NCI-H1092 (cell line): ENCODE data around the gene PRKG2.
A peak's percentile ranks its signal among the peaks of the same experiment; 100 is the strongest.
"Not testable (repeated sequence)": the region's sequence is repeated elsewhere in the genome, so short reads cannot be mapped to it uniquely, and the experiment has no call there.

Source experiments
- DNase-seq: peaks from one replicate; lab custom pipeline; 2025; lab: John Stamatoyannopoulos, UW

PRKG2 gene, protein sequence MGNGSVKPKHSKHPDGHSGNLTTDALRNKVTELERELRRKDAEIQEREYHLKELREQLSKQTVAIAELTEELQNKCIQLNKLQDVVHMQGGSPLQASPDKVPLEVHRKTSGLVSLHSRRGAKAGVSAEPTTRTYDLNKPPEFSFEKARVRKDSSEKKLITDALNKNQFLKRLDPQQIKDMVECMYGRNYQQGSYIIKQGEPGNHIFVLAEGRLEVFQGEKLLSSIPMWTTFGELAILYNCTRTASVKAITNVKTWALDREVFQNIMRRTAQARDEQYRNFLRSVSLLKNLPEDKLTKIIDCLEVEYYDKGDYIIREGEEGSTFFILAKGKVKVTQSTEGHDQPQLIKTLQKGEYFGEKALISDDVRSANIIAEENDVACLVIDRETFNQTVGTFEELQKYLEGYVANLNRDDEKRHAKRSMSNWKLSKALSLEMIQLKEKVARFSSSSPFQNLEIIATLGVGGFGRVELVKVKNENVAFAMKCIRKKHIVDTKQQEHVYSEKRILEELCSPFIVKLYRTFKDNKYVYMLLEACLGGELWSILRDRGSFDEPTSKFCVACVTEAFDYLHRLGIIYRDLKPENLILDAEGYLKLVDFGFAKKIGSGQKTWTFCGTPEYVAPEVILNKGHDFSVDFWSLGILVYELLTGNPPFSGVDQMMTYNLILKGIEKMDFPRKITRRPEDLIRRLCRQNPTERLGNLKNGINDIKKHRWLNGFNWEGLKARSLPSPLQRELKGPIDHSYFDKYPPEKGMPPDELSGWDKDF

DNA sequence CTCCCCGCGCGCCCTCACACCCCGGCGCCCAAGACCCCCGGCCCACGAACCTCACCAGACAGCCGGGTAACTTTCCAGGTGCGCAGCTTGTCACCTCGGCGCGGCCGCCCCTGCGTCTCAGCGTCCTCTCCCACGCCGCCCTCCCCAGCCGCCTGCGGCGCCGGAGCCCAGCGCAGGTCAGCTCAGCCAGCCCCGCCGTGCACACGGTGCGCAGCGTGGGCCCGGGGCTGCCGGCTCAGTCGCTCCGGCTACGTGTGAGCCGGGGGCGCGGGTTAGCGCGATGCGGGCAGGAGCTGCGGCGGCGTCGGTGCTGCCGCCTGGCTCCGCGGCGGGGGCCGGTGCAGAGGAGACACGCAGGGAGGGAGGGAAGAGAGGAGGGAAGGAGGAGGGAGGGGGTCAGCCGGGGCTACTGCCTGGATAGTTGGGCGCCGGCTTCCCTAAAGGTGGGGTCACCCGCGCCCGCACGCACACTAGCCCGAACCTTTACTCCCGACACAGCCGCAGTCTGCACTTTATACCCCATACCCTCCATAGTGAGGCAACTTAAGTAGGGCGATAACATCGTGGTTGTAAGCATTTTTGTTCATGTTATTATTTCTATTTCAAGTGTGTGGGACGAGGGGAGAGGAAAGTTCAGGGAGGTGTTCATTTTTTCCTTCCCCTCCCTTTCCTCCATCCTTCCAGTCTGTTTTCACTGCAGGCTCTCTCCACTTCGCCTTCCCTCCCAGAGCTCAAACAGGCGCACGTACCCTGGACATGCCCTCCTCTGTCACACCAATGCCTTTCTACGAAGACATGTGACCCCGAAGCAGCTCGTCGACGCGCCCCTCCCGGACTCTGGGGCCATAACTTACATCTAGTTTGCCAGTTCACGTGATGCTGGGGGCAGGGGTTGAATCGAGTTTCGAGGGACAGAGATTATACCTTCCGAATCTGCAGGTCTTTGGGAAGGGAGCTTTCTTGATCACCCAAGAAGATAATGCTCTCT lies at the start of gene PRKG2:
Gene PRKG2 (minus strand): TSS at position 342 of the 988 bp plus-strand sequence. CDS start 10,175 bp downstream, outside the sequence.
- DNase-seq, result peak; percentile 16

DNA sequence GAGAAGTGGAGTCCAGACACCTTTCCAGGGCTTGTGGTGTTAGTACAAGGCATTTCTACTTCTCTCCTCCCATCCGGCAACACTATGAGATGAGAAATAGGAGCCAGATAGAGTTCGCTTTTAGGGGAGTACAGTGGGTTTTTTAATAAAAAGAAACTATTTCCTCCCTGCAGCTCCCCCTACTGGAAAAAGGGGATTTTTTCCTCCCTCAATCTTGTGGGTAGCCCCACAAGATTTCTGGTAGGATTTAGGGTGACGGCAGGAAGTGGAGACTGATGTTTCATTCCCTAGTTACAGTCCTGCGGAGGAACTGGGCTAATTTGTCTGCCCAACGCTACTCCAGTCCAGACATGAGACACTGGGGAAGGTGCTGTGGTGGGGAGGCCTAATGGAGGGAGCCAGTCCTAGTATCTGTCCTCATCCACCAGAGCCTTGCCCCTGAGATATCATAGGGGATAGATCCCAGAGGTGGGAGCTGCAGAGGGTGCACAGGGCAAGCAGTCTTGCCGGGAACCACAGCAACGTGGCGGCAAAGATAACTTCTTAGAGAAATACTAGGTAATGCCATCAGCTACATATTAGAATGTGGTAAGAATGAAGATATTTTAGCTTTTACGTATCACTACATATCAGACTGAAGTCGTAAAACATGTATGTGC lies 45.5 kb upstream of the PRKG2 start:
- no peak for DNase-seq

DNA sequence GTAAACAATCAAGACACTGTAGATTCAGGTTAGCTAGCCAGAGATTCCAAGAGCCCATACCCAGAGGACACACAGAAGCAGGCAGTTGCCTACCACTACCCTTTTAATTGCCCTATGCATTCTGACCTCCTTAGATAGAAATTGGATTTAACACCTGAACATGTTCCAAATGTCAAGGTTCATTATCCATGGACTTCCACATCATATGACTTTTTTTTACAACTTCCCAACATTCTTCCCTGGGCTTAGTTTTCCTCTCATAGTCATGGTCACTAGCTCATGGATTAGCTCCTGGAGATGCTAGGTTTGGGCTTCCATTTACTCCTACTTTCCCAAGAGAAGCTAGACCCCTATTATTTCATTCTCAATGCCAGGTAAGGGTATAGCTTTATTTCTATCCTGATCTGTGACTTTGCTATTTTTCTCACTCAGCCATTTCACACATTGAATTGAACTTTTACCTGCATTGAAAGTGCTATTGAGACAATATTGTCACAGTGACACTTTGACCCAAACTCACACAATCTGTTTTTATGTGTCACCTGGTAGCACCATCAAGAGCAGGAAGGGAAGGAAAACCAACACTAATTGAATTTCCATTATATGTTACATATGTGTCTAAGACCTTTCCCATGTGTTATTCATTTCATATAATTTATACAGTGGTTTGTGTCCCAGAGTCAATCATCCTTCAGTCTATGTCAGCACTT lies 44.0 kb upstream of the PRKG2 start:
- DNase-seq, result no peak

DNA sequence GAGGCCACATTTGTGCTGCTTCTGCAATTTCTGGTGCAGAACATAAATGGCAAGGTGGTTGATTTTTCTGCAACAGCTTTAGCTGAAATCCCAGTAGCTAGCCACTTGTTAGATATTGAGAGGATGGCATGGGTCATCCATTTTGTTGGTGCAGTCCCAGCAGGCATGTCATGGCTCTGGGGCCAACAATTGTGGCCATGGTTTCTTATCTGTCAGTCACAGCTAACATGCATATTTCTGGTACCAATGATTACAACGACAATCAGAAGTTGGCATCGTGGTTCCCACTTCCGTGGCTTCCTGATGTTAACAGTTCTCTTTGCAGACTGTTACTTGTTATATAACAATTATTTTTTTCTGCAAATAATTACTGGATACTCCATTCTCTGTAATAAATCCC lies 42.8 kb upstream of the PRKG2 start:
- DNase-seq, result no peak

DNA sequence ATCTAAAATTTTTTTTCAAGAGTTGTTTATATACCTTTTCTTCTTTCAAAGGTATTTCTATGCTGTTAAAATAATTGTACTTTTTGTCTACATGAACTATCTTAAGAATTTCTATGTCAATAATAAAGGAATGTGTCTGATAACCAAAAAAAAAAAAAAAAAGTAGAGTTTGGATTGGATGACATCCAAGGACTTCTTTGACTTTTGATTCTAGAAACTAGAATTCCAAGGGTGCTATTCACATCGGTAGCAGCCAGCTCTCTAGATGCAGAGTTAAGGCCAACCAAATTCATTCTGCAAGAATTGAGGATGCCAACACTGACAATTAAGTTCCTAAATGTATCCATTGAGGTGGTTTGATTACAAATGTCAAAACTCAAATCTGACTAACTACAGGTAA lies 42.0 kb upstream of the PRKG2 start:
- DNase-seq, result no peak

DNA sequence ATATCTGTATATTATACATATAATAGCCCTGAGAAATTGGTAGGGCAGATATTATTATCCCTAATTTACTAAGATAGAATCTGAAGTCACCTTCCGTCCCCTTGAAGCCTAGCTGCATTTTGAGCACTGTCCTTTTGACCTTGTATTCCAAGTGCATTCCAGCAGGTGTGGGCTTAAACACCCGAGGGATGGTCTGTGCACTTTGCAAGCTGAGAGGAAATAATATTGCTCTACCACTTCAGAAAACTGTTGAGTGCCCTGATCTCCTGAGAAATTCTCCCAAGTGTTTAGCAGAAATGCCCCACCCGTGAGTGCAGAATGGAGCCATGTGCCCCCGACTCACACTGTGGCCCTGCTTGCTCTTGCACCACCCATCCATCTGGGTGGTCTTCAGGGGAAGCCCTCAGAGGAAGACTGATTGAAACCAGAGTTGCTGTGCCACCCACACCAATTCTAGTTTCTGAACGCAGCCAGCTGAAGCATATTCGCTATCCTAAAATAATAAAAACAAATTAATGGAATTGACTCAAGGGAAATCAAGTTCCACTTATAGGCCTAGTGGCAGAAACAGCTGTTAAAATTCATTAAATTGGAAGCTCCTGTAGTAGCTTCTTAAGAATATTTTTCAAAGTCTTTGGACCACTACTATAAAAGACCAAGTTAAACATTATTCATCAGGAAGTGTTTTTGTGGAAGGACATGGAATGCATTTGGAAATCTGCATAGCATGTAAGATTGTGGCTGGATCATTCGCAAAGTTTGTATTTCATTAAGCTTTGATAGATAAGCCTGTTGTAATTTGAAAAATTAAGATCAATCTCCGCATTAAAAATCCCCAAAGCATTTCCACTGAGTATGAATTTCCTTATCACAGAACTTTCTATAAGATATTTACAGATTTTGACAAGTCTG lies 41.3 kb upstream of the PRKG2 start:
- DNase-seq, result no peak

DNA sequence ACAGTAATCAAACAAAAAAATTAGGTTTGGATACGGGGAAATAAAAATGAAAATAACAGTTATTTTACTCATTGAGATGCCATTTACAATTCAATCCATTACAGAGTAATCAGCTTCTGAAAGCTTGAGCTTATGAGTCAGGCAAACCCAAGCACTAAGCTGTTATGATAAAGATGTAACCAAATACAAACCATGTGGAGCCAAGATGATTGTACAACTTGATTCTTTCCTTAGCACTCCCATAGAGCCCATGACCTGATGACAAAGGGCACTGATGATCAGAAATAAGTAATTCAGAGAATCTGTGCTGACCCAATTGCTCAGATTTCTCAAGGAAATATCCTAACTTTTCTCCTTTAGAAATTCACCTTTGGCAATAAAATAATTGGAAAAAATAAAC lies 40.5 kb upstream of the PRKG2 start:
- no peak for DNase-seq

DNA sequence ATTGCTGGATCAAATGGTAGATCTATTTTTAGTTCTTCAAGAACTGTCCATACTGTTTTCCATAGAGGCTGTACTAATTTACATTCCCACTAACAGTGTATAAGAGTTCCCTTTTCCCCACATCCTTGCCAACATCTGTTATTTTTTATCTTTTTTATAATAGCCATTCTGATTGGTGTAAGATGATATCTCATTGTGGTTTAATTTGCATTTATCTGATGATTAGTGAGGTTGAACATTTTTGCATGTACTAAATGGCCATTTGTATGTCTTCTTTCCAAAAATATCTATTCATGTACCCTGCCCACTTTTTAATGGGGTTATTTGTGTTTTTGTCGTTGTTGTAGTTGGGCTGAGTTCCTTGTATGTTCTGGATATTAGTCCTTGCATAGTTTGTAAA lies 35.4 kb upstream of the PRKG2 start:
- DNase-seq, result no peak

DNA sequence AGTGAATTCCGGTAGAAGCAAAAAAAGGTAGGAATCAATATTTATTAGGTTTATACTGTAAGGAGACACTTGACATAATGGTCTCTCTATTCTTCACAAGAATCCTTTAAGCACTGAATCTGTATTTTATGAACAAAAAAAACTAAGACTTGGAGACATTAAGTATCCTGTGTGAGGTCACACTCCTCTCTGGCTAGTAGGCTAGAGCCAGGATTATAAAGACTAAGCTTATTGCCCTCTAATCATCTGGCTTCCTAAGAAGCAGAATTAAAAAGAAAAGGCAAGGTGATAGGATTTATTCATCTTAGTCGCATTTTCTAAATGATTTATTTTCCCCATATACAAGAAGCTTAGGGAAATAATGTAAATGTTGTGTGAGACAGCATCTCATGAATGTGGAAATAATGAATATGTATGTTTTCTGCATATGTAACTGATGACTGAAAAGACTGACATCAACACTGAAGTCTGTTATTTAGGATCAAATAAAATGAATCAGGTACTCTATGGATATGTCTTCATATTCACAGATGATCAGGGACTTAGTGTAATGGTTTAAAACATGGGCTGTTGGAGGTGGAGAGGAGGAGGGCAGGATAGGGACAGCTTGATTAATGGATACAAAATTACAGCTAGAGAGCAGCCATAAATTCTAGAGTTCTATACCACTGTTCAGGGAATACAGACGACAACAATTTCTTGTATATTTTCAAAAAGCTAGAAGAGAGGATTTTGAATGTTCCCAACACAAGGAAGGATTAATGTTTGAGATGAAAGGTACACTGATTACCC lies 30.4 kb upstream of the PRKG2 start:
- DNase-seq, result no peak

DNA sequence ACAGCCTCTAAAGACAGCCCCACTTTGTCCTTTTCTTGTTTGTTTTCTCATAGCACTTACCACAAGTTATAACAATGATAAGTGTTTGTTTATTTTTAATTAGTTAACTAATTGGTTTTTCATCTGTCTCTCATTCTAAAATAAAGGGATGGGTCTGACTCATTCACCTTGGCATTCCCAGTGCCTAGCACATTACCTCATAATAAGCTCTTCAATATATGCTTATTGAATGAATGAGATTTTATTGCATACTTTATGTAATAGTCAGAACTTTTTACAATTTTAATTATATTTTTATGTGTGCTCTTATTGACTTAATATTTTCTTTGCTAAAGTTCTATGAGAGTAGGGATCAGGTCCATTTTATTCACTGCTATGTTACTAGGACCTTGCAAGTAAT lies 22.8 kb upstream of the PRKG2 start:
- no peak for DNase-seq

DNA sequence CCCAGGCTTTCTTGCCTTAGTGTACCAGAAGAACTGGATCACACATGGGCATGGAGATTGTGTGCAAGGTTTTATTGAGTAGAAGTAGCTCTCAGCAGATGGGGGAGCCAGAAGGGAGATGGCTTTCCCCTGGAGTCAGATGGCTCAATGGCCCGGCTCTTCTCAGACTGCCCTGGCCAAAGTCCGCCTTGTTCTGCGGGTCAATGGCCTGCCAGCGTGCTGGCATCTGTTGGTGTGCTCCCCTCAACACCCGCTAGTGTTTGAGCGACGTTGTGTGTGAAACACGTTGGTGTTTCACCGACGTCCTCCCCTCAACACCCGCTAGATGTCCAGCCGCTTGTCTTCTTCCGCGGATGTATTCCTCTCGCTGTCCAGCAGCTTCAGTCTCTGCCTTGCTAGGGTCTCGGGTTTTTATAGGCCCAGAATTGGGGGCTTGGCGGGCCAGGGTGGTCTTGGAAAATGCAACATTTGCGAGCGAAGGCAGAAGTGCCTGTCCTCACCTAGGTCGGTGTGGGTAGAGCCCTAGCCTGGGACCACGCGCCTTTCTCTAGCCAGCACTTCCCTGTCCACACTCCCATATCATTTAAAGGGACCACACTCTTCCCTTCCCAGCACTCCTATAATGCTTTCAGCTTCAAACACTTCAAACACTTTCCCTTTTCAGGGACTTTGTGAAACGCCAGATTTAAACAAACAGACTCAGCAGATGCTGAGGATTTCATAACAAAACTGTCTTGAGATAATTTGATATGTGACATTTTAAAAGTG lies 21.1 kb upstream of the PRKG2 start:
- no peak for DNase-seq

DNA sequence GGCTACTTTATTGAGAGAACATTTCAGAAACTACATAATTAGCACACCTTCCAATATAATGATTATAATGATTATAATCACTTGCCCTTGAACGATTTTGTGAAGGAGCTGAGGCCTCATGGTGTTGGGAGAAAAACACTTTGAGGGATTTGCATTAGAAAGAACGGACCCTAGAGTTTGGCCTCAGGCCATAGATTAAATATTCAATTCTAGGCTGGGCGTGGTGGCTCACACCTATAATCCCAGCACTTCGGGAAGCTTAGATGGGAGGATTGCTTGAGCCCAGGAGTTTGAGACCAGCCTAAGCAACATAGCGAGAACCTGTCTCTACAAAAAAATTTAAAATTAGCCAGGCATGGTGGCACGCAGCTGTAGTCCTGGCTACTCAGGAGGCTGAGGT lies 12.9 kb upstream of the PRKG2 start:
- DNase-seq, result no peak

DNA sequence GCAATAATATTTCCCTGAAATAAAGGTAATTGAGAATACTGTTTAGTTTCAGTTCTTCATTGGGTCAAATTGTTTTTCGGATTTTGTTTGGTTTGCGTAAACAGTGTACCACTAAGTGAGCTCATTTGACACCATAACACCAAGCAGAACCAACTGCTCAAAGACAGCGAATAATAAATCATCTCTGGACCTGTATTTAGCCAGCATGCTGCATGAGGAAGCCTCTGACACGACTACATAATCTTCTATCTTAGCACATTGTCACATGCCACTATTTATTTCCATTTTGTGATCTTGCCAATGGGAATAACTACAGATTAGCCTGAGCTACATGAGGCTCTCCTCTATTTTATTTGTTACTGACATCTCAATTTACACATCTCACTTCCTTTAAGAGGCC lies 12.1 kb upstream of the PRKG2 start:
- DNase-seq, result no peak

DNA sequence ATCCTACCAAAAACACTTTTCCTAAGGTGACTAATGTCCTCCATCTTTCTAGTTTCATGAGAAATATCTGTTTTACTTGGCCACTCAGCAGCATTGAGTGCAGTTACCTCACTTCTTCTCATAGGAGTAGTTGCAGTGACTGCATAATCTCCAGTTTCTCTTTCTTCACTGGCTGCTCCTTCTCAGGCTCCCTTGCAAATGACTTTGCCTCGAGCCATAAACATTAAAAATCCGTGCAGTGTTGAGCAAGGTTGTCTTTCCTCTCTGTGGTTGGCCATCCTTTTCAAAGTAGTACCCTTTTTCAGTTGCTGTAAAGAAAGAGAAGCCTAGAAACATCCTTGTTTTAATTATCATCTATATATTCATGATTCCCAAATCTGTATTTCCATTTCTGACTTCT lies 10.2 kb upstream of the PRKG2 start:
- DNase-seq, result no peak

DNA sequence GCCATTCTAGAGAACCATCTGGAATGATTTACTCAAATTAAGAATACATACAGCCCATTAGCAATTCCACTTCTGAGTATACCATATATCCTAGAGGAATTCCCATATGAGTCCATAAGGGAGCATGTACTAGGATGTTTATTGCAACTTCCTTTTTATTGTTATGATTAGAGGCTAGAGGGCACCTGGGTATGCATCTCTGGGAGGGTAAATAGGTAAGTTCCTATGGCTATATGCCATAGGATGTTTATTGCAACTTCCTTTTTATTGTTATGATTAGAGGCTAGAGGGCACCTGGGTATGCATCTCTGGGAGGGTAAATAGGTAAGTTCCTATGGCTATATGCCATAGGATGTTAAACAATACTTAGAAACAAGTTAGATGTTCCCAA lies 7.1 kb upstream of the PRKG2 start:
- not testable (repeated sequence) for DNase-seq

DNA sequence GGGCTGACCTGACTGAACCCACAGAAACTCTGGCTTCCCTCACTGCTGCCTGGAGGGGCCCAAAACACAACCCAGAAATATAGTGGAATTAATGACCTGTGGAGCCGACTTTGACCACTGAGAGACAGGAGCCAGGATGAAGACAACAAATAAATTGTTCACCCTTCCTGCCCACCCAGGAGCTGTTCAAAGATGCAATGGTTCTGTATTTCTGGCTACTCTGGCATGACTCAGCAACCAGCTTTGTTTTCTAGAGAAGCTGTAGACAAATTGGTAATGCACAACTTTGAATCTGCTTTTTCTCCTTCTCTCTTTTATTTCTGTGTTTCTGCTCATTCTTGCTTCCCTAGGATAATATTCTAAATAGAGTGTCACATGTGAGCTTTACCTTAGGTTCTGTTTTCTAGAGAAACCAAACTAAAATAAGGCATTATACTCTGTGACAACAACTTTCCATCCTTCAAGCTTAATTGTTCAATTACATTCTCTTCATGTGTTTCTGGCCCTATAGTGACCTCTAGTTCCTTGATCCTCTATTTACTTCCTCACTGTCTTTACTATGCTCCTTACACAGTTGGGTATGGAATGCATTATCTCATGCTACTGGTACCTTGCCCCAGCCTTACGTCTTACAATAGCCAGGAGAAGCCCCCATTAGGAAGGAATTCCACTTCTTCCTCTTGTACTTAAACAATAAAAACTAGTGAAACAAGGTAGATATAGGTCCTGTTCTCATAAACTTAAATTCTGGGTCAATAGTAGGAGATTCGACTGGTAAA lies 6.5 kb upstream of the PRKG2 start:
- no peak for DNase-seq

DNA sequence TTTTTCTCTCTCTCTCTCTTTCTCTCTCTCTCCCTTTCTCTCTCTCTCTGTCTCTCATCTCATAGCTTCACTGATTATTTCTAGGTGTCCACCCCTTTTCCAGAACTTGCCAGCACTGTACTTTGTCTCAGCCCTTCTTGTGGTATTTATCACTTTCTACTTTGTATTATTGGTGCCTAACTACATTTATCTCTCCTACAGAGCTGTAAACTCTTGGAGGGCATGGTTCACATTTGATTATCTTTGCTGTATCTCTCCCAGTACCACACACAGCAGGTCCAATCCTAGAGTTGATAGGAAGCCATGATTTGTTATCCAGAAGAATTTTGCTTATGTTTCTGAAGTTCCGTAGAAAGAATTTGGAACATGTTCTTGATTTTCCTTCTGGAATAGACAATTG lies 5.2 kb upstream of the PRKG2 start:
- no peak for DNase-seq

DNA sequence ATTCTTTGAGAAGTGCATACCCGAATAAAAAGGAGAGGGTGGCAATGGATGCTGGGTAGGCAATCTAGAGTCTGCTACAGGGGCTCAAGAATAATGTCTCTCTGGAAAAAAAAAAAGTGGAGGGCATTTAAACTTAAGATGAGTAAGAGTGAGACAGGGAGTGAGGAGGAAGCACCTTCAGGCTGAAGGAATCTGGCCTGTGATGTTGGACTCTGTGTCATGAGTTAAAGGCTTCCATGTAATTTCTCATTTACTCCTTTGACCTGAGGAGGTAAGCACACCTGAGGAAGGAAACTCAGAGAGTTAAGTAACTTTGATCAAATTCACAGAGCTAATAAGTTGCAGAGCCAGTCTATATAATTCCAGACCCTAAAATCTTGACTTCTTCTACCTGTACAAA lies 3.2 kb upstream of the PRKG2 start:
- no peak for DNase-seq
